NCI-H526 treated with DMSO at 0.1 percent for 48 hours (cell line): ENCODE measurements around the gene HOXA10.

Source experiments
- DNase-seq: peaks from one replicate; lab custom pipeline; 2025; lab: John Stamatoyannopoulos, UW

HOXA10 gene

GRCh38 chr7:27179030-27179429 lies 4.9 kb upstream of the HOXA10 start:
- no peak for DNase-seq

- DNase-seq: no peak
Observed at GRCh38 chr7:27178366-27178765, 4.2 kb upstream of the HOXA10 start.

- DNase-seq: no peak
Observed at GRCh38 chr7:27177795-27178320, 3.7 kb upstream of the HOXA10 start.

DNA sequence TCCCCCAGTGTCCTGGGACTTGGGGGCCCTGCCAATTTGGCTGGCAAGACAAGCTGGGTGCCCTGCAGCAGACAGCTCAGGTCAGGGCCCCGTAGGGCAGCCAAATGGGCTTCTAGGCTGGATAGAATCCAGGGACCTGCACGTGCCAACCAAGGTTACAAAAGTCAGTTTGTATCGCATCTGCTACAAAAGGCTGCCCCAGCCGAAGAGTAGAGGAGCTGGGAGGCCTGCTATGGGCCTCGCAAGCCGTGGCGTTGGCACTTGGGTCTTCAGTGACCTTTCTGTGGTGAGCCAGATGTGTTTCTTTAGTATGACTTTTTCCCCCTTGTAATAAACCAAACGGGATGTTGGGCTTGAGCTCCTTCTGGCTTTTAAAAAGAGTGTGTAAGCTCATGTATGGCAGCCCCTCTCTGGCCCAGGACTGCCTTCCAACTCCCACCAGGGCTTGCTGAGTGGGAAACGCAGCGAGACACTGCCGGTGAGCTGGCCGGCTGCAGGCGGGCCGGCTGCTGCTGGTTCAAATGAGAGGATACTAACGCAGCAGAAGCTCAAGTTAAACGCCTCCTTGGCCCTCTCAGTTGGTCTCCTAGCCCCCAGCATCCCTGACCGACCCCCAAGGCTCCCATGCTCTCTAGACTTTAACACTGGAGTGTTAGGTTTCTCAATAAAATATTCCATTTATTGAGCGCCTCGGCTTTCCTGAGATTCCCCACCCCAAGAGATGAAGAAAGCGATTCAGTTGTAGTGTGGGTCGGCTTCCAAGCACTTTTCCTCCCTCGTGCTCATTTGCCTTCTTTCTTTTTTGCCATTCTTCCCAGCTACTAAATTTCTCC lies 3.1 kb upstream of the HOXA10 start:
- DNase-seq: no peak

- no peak for DNase-seq
Observed at GRCh38 chr7:27176524-27176845, 2.4 kb upstream of the HOXA10 start.

DNA sequence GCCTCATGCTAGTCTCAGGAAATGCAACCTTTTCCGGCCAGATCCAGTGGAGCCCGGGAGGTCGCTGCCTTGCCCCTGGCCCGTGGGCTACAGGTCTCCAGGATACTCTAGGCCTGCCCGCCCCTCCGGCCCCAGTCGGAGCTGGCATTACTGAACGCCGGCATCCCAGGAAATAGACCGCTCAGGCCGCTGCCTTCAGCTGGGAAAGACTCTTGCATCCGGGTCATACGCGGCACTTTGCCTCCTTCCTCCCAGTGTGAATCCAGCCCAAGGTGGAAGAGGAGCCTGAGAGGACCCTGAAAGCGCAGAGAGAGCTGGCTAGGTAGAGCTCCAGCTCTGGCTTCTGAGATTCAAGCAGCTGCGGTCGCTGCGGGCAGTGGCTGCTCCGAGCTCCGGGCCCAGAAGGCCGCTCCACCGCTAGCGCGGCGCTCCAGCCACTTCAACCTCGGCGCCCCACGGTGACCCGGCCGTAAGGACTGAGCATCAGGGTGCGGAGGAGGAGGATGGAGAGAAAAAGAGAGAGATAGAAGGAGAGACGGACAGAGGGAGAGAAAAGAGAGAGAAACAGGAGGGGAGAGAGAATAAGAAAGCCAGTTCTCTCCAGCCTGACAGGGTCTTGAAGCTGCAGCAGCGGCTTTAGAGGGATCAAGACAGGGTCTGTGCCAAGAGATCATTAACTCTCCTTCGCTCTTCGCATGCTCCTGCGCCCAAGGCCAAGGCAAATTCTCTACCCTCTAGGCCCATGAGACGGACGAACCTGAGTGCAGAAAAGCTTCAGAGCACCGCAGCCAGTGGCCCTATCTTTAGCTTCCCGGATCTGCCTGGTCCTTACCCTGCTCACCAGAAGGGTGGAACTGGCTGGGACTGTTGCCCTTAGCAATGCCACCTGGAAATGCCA lies 1.8 kb upstream of the HOXA10 start:
- no peak for DNase-seq

GRCh38 chr7:27174874-27175625 lies 930 bp upstream of the HOXA10 start:
- no peak for DNase-seq

DNA sequence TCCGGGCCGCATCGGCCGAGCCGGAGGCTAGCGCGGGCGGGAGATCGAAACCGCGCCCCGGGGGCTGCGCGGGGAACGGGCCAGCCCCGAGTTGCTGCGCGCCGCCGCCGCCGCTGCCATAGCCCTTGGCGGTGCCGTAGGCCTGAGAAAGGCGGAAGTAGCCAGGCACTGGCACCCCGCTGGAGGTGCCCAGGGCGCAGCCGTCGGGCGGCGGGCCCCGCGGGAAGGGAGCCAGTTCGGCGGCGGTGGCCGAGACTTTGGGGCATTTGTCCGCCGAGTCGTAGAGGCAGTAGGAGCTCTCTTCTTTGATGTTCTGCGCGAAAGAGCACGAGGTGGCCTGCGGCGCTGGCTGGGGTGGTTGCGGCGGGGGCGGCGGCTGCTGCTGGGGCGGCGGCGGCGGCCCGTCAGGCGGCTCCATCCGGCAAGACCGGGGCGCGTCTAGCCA lies 587 bp downstream of the HOXA10 start:
- no peak for DNase-seq

GRCh38 chr7:27172823-27173510 lies 1.2 kb downstream of the HOXA10 start:
- no peak for DNase-seq

DNA sequence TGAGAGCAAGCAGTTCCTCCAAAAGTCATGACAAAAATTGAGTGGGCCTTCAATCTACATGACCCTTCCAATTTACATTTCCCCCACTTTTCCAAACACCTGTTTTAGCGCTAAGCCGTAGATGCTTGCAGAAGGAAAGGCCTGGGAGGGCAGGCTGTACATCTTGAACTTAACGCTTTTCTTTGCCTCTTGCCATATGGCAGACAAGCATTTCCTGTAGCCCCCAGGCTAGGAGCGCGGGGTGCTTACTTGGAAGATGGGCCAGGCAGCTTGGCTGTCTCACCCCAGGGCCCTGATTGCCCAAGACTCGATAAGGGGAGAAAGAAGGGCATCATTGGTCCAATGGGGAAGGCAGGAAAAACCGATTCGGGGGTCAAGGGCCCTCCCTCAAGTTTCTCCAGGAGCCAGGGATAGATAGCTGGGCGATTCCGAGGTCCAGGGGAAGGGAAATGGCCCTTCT lies 1.8 kb downstream of the HOXA10 start:
- no peak for DNase-seq

DNA sequence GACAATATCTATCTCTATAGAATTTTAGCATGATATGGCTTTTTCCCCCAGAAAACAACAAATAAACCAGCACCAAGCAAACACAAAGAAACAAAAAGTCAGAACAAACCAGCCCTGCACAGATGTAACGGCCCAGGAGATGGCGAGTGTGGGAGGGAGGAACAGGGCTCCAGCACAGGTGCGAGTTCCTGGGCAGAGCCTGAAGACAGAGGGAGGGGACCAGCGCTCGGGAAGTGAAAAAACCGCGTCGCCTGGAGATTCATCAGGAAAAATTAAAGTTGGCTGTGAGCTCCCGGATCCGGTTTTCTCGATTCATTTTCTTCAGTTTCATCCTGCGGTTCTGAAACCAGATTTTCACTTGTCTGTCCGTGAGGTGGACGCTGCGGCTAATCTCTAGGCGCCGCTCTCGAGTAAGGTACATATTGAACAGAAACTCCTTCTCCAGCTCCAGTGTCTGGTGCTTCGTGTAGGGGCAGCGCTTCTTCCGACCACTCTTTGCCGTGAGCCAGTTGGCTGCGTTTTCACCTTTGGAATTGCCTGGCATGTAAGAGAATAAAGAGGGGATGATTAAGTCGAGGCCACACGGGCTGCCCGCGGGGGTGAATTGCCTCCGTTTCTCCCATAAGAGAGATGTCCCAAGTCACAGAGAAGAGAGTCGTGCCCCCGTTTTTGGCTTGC lies 2.3 kb downstream of the HOXA10 start:
- DNase-seq: no peak

DNA sequence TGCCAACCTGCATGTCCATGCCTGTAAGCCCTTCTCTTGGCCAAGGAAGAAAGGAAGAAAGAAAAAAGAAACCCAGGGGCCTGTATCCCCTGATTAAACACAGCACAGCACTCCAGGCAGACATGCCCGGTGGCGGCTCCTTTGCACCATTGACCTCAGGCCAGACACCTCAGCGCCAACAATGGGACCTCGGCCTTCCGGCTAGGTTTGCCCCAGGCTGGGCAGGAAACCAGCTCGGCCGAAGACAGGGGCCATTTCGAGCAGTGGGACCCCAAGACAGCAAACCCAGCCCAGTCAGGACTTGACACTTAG lies 2.8 kb downstream of the HOXA10 start:
- no peak for DNase-seq

GRCh38 chr7:27170426-27171324 lies 3.4 kb downstream of the HOXA10 start:
- no peak for DNase-seq

GRCh38 chr7:27169658-27170425 lies 4.3 kb downstream of the HOXA10 start:
- no peak for DNase-seq

DNA sequence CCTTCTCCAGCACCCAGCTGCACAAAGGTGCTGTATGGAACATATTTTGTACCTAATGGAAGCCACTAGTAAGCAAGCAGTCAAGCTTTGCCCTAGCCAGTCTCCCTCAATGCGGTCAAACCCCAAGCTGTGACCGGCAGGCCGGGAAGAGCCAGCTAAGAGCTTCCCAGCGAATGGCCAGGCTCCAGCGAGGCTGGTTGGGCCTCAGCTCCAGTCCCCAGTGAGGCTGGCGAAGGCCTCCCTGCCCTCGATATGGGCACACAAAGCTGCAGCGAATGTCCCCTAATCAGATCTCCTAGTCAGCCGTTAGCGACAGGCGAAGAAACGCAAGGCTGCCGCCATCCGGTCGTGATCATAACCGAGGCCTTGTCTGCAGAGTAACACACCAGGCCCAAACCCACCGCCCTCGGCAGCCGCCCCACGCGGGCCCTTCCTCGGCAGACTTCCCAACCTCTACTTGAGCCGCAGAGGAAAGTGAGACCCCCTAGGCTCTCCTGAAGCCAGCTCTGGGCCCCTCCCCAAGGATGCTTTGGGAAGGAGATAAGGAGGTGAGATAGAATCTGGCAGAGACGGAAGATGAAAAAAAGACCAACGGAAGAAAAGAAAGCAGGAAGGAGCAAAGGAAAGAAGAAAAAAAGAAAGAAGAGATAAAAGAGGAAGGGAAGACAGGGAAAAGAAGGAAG lies 5.7 kb downstream of the HOXA10 start:
- DNase-seq: no peak

DNA sequence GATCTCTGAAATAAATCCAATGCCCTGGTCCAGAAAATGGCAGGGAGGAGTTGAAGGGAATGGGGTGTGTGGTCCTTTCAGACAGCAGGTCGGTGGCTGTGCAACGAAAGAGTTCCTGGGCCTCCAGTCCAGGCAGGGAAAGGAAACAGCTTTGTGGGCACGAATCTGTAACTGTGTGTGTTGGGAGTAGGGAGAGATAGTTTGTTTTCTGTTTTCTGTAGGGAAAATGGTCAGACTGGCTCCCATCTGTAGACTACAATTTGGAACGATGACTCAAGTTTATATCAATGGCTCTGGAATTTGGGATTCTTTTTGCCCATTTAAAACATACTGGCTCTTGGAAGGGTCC lies 6.2 kb downstream of the HOXA10 start:
- no peak for DNase-seq

GRCh38 chr7:27166531-27167505 lies 7.3 kb downstream of the HOXA10 start:
- no peak for DNase-seq
